Mesenchymal stem cell (in vitro differentiated cells and primary cell): Measurements from ENCODE around the gene KBTBD2.
"Not testable (repeated sequence)": the region's sequence is repeated elsewhere in the genome, so short reads cannot be mapped to it uniquely, and the experiment has no call there.

Source experiments
- DNase-seq: peaks from one replicate; pipeline ENCODE4 v3.0.0-alpha.2; 2013
- H2AFZ ChIP-seq: one replicate; pipeline ENCODE4 v1.6.1; 2013; ENCODE audit warnings: low read depth, mild to moderate bottlenecking, control low read depth, inconsistent platforms, low read length, moderate library complexity
- H2AK5ac ChIP-seq: 2 replicates; pipeline ENCODE4 v1.6.1; 2013; ENCODE audit warnings: low read length, moderate library complexity, mild to moderate bottlenecking, inconsistent platforms; ENCODE audit not compliant: severe bottlenecking
- H2BK120ac ChIP-seq: one replicate; pipeline ENCODE4 v1.6.1; 2013; ENCODE audit warnings: low read depth, mild to moderate bottlenecking, inconsistent platforms, low read length, moderate library complexity
- H2BK12ac ChIP-seq, 2 experiments: one replicate each; pipeline ENCODE4 v1.6.1; 2013; ENCODE audit warnings: inconsistent platforms in 2 of 2, low read length in 2 of 2, mild to moderate bottlenecking in 2 of 2, moderate library complexity in 2 of 2, control low read depth in 1 of 2
- H2BK15ac ChIP-seq: one replicate; pipeline ENCODE4 v1.6.1; 2013; ENCODE audit warnings: mild to moderate bottlenecking, low read depth, inconsistent platforms; ENCODE audit not compliant: poor library complexity, severe bottlenecking
- H2BK5ac ChIP-seq: 2 replicates; pipeline ENCODE4 v1.6.1; 2013; ENCODE audit warnings: low read depth, mild to moderate bottlenecking, low read length, control low read depth, inconsistent platforms; ENCODE audit not compliant: poor library complexity, severe bottlenecking
- H3K14ac ChIP-seq, 2 experiments: one replicate each; pipeline ENCODE4 v1.6.1; 2013; ENCODE audit warnings: inconsistent platforms in 2 of 2, low read length in 2 of 2, control low read depth in 1 of 2, mild to moderate bottlenecking in 1 of 2, moderate library complexity in 1 of 2
- H3K18ac ChIP-seq, 2 experiments: one replicate each; pipeline ENCODE4 v1.6.1; 2013; ENCODE audit warnings: inconsistent platforms in 2 of 2, low read length in 2 of 2, control low read depth in 1 of 2, low read depth in 1 of 2, mild to moderate bottlenecking in 1 of 2
- H3K23ac ChIP-seq, 2 experiments: one replicate each; pipeline ENCODE4 v1.6.1; 2013; ENCODE audit warnings: inconsistent platforms in 2 of 2, low read length in 2 of 2, mild to moderate bottlenecking in 2 of 2, moderate library complexity in 2 of 2, control low read depth in 1 of 2
- H3K27ac ChIP-seq: 2 replicates; pipeline ENCODE4 v1.5.1; 2013; ENCODE audit warnings: mild to moderate bottlenecking, moderate library complexity, low read length, control low read depth, inconsistent platforms; ENCODE audit not compliant: poor library complexity, severe bottlenecking
- H3K27me3 ChIP-seq, 2 experiments: 2 replicates each; pipeline versions ENCODE4 v1.6.1 to v1.7.0; 2013; ENCODE audit warnings: low read length in 2 of 2, mild to moderate bottlenecking in 2 of 2, moderate library complexity in 2 of 2, control low read depth in 1 of 2, inconsistent platforms in 1 of 2; ENCODE audit not compliant: control insufficient read depth in 1 of 2, insufficient read depth in 1 of 2
- H3K36me3 ChIP-seq, 2 experiments: 2 replicates each; pipeline versions ENCODE4 v1.6.1 to v1.7.0; 2013; ENCODE audit warnings: low read length in 2 of 2, control low read depth in 1 of 2, inconsistent platforms in 1 of 2, low read depth in 1 of 2, mild to moderate bottlenecking in 1 of 2; ENCODE audit not compliant: insufficient read depth in 2 of 2, control insufficient read depth in 1 of 2
- H3K4ac ChIP-seq, 2 experiments: one replicate each; pipeline ENCODE4 v1.6.1; 2013; ENCODE audit warnings: inconsistent platforms in 2 of 2, low read length in 2 of 2, mild to moderate bottlenecking in 2 of 2, moderate library complexity in 2 of 2, control low read depth in 1 of 2, low read depth in 1 of 2
- H3K4me1 ChIP-seq: 2 replicates; pipeline ENCODE4 v1.6.1; 2013; ENCODE audit warnings: low read depth, low read length, control low read depth; ENCODE audit not compliant: control insufficient read depth, insufficient read depth
- H3K4me2 ChIP-seq: 2 replicates; pipeline ENCODE4 v1.6.1; 2013; ENCODE audit warnings: low read length, mild to moderate bottlenecking, inconsistent platforms; ENCODE audit not compliant: poor library complexity, severe bottlenecking
- H3K4me3 ChIP-seq, 2 experiments: 2 replicates each; pipeline versions ENCODE4 v1.5.1 to v1.7.0; 2013; ENCODE audit warnings: low read length in 2 of 2, mild to moderate bottlenecking in 2 of 2, control low read depth in 1 of 2, low read depth in 1 of 2; ENCODE audit not compliant: insufficient read depth in 1 of 2
- H3K79me1 ChIP-seq: replicated peaks from 2 replicates; pipeline ENCODE4 v1.6.1; 2013; ENCODE audit warnings: mild to moderate bottlenecking, control low read depth, low read length, inconsistent platforms; ENCODE audit not compliant: poor library complexity, severe bottlenecking
- H3K9ac ChIP-seq: 2 replicates; pipeline ENCODE4 v1.7.0; 2013; ENCODE audit warnings: mild to moderate bottlenecking, low read length, moderate library complexity
- H3K9me3 ChIP-seq: 2 replicates; pipeline ENCODE4 v1.7.0; 2013; ENCODE audit warnings: mild to moderate bottlenecking, low read length; ENCODE audit not compliant: control insufficient read depth
- H4K8ac ChIP-seq: one replicate; pipeline ENCODE4 v1.6.1; 2013; ENCODE audit warnings: inconsistent platforms, mild to moderate bottlenecking, low read length, moderate library complexity
- H4K91ac ChIP-seq: one replicate; pipeline ENCODE4 v1.6.1; 2013; ENCODE audit warnings: mild to moderate bottlenecking, low read length, inconsistent platforms
- WGBS: methylation state at CpG from one replicate; pipeline ENCODE4 v1.1.7; 2013; ENCODE audit warnings: mixed read lengths; 5-methylcytosine and 5-hydroxymethylcytosine counted together

The KBTBD2 gene

DNA sequence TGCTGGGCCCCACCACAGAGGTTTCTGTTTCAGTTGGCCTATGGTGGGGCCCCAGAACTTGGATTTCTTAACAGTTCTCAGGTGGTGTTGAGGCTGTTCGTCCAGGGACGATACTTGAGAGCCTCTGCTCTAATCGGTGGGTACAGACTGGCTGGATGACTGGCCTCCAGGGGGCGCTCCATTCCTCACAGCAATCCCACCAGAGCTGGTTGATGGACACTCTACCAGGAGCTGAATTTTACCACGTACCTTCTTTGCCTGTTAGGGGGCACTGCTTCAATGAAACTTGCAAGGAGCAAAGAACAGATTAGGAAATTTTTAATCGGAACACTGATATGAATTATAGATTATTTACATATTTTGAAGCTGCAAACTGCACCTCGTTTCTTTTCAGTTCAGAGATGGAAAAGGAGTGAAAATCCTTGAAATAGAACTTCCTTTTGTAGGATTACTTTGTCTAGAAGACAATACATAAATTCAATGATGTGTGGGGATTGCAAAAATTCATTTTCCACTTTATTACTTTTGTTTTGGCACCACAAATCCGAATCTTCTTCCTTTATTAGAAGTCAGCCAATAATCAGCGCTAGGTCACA lies 44.8 kb downstream of the KBTBD2 start:
- Histone ChIP-seq H2AFZ (no peak overlapping the region), H3K4me1 (peaks cover 2% of the 10 kb centered on the region), H3K36me3 (no peaks in the 10 kb centered on the region), H3K9ac (peak overlapping the region; percentile 32), H3K18ac (no peak overlapping the region), H3K4me2 (no peak overlapping the region), H4K8ac (no peak overlapping the region), H3K4ac (no peak overlapping the region), H2BK5ac (no peak overlapping the region), H2AK5ac (no peak overlapping the region), H3K27me3 (no peaks in the 10 kb centered on the region), H3K4me3 (no peak overlapping the region), H4K91ac (no peak overlapping the region), H2BK120ac (no peak overlapping the region), H3K23ac (no peak overlapping the region), H3K79me1 (no peaks in the 10 kb centered on the region), H3K9me3 (no peaks in the 10 kb centered on the region), H3K14ac (no peak overlapping the region), H3K27ac (no peak overlapping the region), H2BK15ac (no peak overlapping the region), H2BK12ac (no peak overlapping the region)
- DNase-seq: peak; percentile 66
- WGBS: 31% methylated on average over 7 of the region's 9 CpGs

DNA sequence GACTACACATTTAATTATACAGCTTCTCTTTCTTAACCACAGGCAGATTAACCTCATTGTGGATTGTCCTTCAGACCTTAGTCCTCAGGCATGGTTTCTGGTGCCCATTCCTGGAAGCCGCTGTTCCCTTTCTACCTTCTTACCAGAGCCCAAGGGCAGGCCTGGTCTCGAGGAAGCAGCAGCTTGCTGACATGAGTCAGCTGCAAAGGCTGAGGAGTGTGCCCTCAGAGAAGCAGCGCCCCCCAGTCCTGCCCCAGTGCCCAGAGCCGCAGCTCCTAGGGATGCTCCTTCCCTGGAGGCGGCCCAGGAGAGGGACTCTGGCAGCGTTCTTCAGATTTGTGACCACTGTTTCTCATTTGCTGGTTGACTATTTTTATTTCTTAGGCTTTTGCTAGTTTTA lies 46.8 kb downstream of the KBTBD2 start:
- H3K23ac ChIP-seq, H3K4me3 ChIP-seq, H3K27ac ChIP-seq, H2AK5ac ChIP-seq, H3K79me1 ChIP-seq, DNase-seq, H2BK120ac ChIP-seq, H4K91ac ChIP-seq, H4K8ac ChIP-seq, H2BK5ac ChIP-seq, H3K9me3 ChIP-seq, H3K14ac ChIP-seq, H3K4me2 ChIP-seq, H3K27me3 ChIP-seq, H3K36me3 ChIP-seq, H2BK12ac ChIP-seq, H2BK15ac ChIP-seq, H3K9ac ChIP-seq, H3K18ac ChIP-seq, H3K4me1 ChIP-seq, H2AFZ ChIP-seq: not testable (repeated sequence)
- 96% methylated on average over 6 of the region's 6 CpGs for WGBS
- peak overlapping the region in 1 of 2 experiments; percentile 75 for H3K4ac ChIP-seq

DNA sequence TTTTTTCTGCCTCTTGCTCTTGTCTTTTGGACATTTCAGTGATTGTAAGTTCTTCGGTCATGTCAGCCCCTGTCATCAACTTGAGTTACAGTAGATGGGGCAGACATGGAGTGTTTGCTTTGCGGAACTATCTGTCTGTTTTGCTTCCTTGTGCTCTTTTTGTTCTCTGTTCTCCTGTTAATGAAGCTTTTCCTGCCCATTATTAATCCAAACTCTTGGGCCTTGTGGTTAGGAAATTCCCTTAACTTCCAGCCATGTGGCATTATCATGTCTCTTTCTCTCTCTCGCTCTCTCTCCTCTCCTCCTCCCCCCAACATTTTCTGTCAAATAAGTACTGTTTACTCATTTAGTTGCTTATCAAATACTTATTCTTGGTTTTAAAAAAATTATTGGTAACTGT lies 47.8 kb downstream of the KBTBD2 start:
- H2AK5ac ChIP-seq, H3K4ac ChIP-seq, H3K27ac ChIP-seq, H4K8ac ChIP-seq, H2BK120ac ChIP-seq, H3K4me1 ChIP-seq, H3K9ac ChIP-seq, H3K27me3 ChIP-seq, H3K9me3 ChIP-seq, H3K79me1 ChIP-seq, H3K4me2 ChIP-seq, DNase-seq, H3K23ac ChIP-seq, H2BK12ac ChIP-seq, H2AFZ ChIP-seq, H3K4me3 ChIP-seq, H3K14ac ChIP-seq, H2BK15ac ChIP-seq, H3K36me3 ChIP-seq, H2BK5ac ChIP-seq, H3K18ac ChIP-seq, H4K91ac ChIP-seq: not testable (repeated sequence)
- 88% methylated on average over 1 of the region's 3 CpGs for WGBS

DNA sequence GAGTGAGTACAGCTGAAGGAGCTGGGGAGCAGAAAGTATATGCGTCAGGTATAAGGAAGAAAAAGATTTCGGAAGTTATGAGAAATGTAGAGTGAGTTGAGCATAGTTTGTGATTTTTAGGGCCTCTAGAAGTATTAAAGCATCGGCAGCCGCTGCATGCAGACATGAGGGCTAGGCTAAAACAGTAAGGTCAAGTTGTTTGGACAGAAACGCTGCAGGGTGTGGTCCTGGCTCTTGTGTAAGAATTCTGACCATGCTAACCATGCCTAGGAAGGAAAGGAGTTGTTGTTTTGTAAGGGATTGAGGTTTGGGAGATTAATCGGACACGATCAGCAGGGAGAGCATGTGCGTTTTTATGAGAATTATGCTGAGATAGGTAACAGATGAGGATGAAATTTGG lies 51.7 kb downstream of the KBTBD2 start:
- not testable (repeated sequence) for H3K4me3 ChIP-seq, H3K4me2 ChIP-seq, H2BK12ac ChIP-seq, H4K91ac ChIP-seq, H2AK5ac ChIP-seq, H2BK120ac ChIP-seq, H3K79me1 ChIP-seq, H3K14ac ChIP-seq, H3K27me3 ChIP-seq, H3K27ac ChIP-seq, H3K9me3 ChIP-seq, H3K4me1 ChIP-seq, H2AFZ ChIP-seq, H3K4ac ChIP-seq, H4K8ac ChIP-seq, DNase-seq, H3K18ac ChIP-seq, H3K36me3 ChIP-seq, H3K23ac ChIP-seq, H2BK5ac ChIP-seq, H2BK15ac ChIP-seq, H3K9ac ChIP-seq
- WGBS: 93% methylated on average over 8 of the region's 8 CpGs
